HL-60 (cell line): ENCODE measurements around the gene GAL3ST2.

Experiments
- DNase-seq, 2 experiments: peaks; one replicate each; pipeline ENCODE4 v3.0.0-alpha.2; 2010 to 2020; ENCODE audit warnings: low read depth in 1 of 2, low spot score in 1 of 2
- H3K27ac ChIP-seq: fragments of 250-450 bp; sonication (Bioruptor Pico); replicated peaks from 2 replicates; pipeline ENCODE4 v1.5.1; 2020; ENCODE audit warnings: mild to moderate bottlenecking, moderate library complexity
- H3K27me3 ChIP-seq: fragments of 250-450 bp; sonication (Bioruptor Pico); 2 replicates; pipeline ENCODE4 v1.5.1; 2021; ENCODE audit warnings: mild to moderate bottlenecking, moderate library complexity; ENCODE audit not compliant: insufficient read depth, poor library complexity, severe bottlenecking
- H3K4me3 ChIP-seq: replicated peaks from 2 replicates; pipeline ENCODE4 v1.5.1; 2011; ENCODE audit warnings: mild to moderate bottlenecking, control low read depth, low read length; ENCODE audit not compliant: insufficient read depth
- CTCF ChIP-seq: IDR thresholded peaks from one replicate; pipeline ENCODE4 v1.5.1; 2011; ENCODE audit warnings: low read length, control low read depth, inconsistent platforms; ENCODE audit not compliant: insufficient read depth
- GABPA ChIP-seq: IDR thresholded peaks from 2 replicates; pipeline ENCODE4 v1.6.1; 2012; ENCODE audit warnings: low read depth
- POLR2AphosphoS5 ChIP-seq: IDR thresholded peaks from 2 replicates; pipeline ENCODE4 v1.6.1; 2012; ENCODE audit warnings: low read depth
- REST ChIP-seq: IDR thresholded peaks from 2 replicates; pipeline ENCODE4 v1.6.1; 2012; ENCODE audit warnings: low read depth; ENCODE audit not compliant: insufficient replicate concordance
- SPI1 ChIP-seq: IDR thresholded peaks from 2 replicates; pipeline ENCODE4 v1.6.1; 2012; ENCODE audit warnings: low read depth, mild to moderate bottlenecking, borderline replicate concordance

Gene GAL3ST2

GRCh38 chr2:241850544-241851324 is 74.1 kb downstream of the GAL3ST2 start:
- Histone ChIP-seq H3K4me3 (no peak overlapping the region), H3K27me3 (no peaks in the 10 kb centered on the region), H3K27ac (no peak overlapping the region)
- no peak for DNase-seq
- no peak for TF ChIP-seq POLR2AphosphoS5
- no peak for TF ChIP-seq REST
- TF ChIP-seq GABPA: no peak

GRCh38 chr2:241851325-241852115 is 74.9 kb downstream of the GAL3ST2 start:
- no peak for DNase-seq
- Histone ChIP-seq H3K27ac (no peak overlapping the region), H3K4me3 (no peak overlapping the region), H3K27me3 (no peaks in the 10 kb centered on the region)
- no peak for TF ChIP-seq CTCF
- no peak for TF ChIP-seq POLR2AphosphoS5
- TF ChIP-seq GABPA: no peak
- TF ChIP-seq REST: no peak
- TF ChIP-seq SPI1: no peak

GRCh38 chr2:241852116-241852980 is 75.7 kb downstream of the GAL3ST2 start:
- TF ChIP-seq GABPA: no peak
- no peak for TF ChIP-seq REST
- TF ChIP-seq CTCF: no peak
- no peak for TF ChIP-seq SPI1
- TF ChIP-seq POLR2AphosphoS5: no peak
- no peaks in the 10 kb centered on the region for H3K27me3 ChIP-seq
- H3K4me3 ChIP-seq: no peak overlapping the region
- no peak for DNase-seq
- H3K27ac ChIP-seq: no peak overlapping the region
